Heart right ventricle (tissue), 16 donors: Measurements from ENCODE around the gene CLK3. TPM values are rescaled to one million over a fixed set of nuclear protein-coding genes. Genes with fewer than 3 reads are reported as not detected.

Experiments
- ATAC-seq, 8 donors: fragments of 200-7000 bp; cut with Tn5 transposase; one replicate each; pipeline ENCODE4 v1.9.1; 2020; ENCODE audit warnings: mild to moderate bottlenecking in 8 of 8, moderate library complexity in 8 of 8, moderate number of reproducible peaks in 1 of 8
- DNase-seq, 2 donors: peaks; one replicate each; pipeline ENCODE4 v3.0.0-alpha.2; 2020
- H3K27ac ChIP-seq, 10 donors: fragments of 200-600 bp; sonication (generic) in 2 of 10; one replicate each; pipeline versions ENCODE4 v1.5.0 to v1.8.0; 2020 to 2022; ENCODE audit warnings: mild to moderate bottlenecking in 3 of 10
- H3K27me3 ChIP-seq, 7 donors: fragments of 200-600 bp; one replicate each; pipeline ENCODE4 v1.8.0; 2021 to 2022; ENCODE audit warnings: mild to moderate bottlenecking in 2 of 7
- H3K36me3 ChIP-seq, 9 donors: fragments of 200-600 bp; sonication (generic) in 1 of 9; one replicate each; pipeline versions ENCODE4 v1.5.0 to v1.8.0; 2020 to 2022; ENCODE audit warnings: mild to moderate bottlenecking in 2 of 9
- H3K4me1 ChIP-seq, 9 donors: fragments of 200-600 bp; sonication (generic) in 1 of 9; one replicate each; pipeline versions ENCODE4 v1.5.0 to v1.8.0; 2020 to 2022; ENCODE audit warnings: mild to moderate bottlenecking in 4 of 9
- H3K4me3 ChIP-seq, 10 donors: fragments of 200-600 bp; sonication (generic) in 2 of 10; one replicate each; pipeline versions ENCODE4 v1.5.0 to v1.8.0; 2020 to 2022; ENCODE audit warnings: mild to moderate bottlenecking in 7 of 10, moderate library complexity in 2 of 10
- H3K9me3 ChIP-seq, 11 donors: fragments of 200-600 bp in 10 of 11; sonication (generic) in 2 of 11; one replicate each; pipeline versions ENCODE4 v1.5.0 to v1.8.0; 2013 to 2022; ENCODE audit warnings: mild to moderate bottlenecking in 2 of 11, control low read depth in 1 of 11, moderate library complexity in 1 of 11
- WGBS, 2 donors: extraction: QIAGEN DNeasy Blood & Tissue Kit; methylation state at CpG; one replicate each; pipeline ENCODE4 v1.1.7; 2013; ENCODE audit warnings: inconsistent platforms in 1 of 2; 5-methylcytosine and 5-hydroxymethylcytosine counted together
- intact Hi-C, 10 donors: fragments of 100-400 bp; cut with DNase I; formaldehyde crosslinking; loops; one replicate each; pipeline versions ENCODE4 v1.11.1 to v1.14.2; 2022
- polyA plus RNA-seq, 2 donors: library from polyadenylated mRNA; stranded (reverse); fragments of 200-250 nt; gene quantifications; one replicate each; pipeline ENCODE4 v1.2.3, GENCODE V29; 2013
- total RNA-seq, 10 donors: library from RNA; stranded (reverse); fragmentation: NEBNext Ultra II Directional in 3 of 10; extraction: Animal tissue kit (Norgen Biotek cat#: 25700) in 3 of 10; gene quantifications; one replicate each; pipeline versions ENCODE4 v1.2.1 to v1.2.4, GENCODE V29; 2021 to 2023
- TF ChIP-seq, protein P1 (sequence below), 9 donors: fragments of 200-600 bp; sonication (generic) in 2 of 9; IDR thresholded peaks; one replicate each; pipeline versions ENCODE4 v1.5.0 to v1.8.0; 2021 to 2022; ENCODE audit warnings: antibody characterized with exemption in 9 of 9, mild to moderate bottlenecking in 5 of 9, moderate library complexity in 1 of 9
- donor health status: Arrhythmogenic right ventricular cardiomyopathy.
- donor health status: ischemic (EF 13 %, LVEDD 7.1; RV severe dilation, severe dysfunction).
- donor health status: healthy with polysubstance abuse.
- donor health status: DM: no; HTN: yes; CAD: no.
- donor health status: DM: no; HTN: no; CAD: no.
- donor health status: ischemic (EF 25% LVEDD 6.9; RV normal size, moderate dysfunction).
- donor health status: ischemic (EF 25% LVEDD 5.7; RV mildly dilated, moderate dysfunction).
- donor health status: healthy.
- donor health status: DM: yes; HTN: yes; CAD: no.
- donor health status: Ischemic cardiomyopathy.
- donor health status: ischemic (EF 35%, LVEDD 5.7; RV mildly dilated, moderate dysfunction).
- donor health status: nonischemic (EF 11% LVEDD 7.7; RV severe dilation, severe dysfunction).
- donor health status: DM: yes; HTN: yes; CAD: no.
- donor health status: PGD.
- donor health status: ischemic (EF 29% LVEDD 5.4; RV normal size, mild dysfunction).
- donor health status: nonischemic (EF 23%, LVEDD 6.1; RV moderate dilation, normal function).

The CLK3 gene
- total and polyA plus RNA-seq, 12 donors: 27.7 to 73.6 (median 45.2) TPM

DNA sequence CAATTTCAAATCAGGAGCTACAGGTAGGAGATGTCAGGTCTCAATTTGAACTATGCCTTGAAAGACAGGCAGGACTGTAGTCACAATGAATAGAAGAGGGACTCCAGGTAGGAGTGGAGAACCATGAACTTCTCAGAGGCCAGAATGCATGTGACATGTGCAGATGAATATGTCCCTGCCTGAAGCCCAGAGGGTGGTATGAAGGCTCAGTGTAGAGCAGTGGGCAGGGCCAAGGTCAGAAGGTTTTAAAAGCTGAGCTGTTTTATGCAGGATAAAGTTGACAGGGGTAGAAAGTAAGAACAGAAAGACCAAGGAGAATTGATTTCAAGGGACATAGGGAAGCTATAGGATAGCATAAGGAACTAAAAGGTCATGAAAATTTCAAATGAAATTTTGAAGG is 30.8 kb downstream of the CLK3 start:
- DNase-seq (no peak), ATAC-seq (no peak)
- TF ChIP-seq, protein P1, sequence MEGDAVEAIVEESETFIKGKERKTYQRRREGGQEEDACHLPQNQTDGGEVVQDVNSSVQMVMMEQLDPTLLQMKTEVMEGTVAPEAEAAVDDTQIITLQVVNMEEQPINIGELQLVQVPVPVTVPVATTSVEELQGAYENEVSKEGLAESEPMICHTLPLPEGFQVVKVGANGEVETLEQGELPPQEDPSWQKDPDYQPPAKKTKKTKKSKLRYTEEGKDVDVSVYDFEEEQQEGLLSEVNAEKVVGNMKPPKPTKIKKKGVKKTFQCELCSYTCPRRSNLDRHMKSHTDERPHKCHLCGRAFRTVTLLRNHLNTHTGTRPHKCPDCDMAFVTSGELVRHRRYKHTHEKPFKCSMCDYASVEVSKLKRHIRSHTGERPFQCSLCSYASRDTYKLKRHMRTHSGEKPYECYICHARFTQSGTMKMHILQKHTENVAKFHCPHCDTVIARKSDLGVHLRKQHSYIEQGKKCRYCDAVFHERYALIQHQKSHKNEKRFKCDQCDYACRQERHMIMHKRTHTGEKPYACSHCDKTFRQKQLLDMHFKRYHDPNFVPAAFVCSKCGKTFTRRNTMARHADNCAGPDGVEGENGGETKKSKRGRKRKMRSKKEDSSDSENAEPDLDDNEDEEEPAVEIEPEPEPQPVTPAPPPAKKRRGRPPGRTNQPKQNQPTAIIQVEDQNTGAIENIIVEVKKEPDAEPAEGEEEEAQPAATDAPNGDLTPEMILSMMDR (IDR thresholded peaks at IDR 0.05): no peak
- Histone ChIP-seq H3K27ac (no peak overlapping the region), H3K4me3 (no peak overlapping the region), H3K4me1 (peaks cover 12 to 62% (median 38%) of the 10 kb centered on the region in 9 donors), H3K36me3 (peaks cover 0 to 30% (median 0%) of the 10 kb centered on the region in 9 donors), H3K9me3 (no peaks in the 10 kb centered on the region), H3K27me3 (no peaks in the 10 kb centered on the region)
- intact Hi-C loops: loop anchor here in 1 of 10 donors (10.0 kb wide), 1 partner anchor 48 kb away; the partner anchor contains the start of gene EDC3

- intact Hi-C loops: loop anchor here in 1 of 10 donors (10.0 kb wide), 1 partner anchor 47 kb away; the partner anchor contains the start of gene EDC3
- 65 to 71% methylated on average over 5 of the region's 5 CpGs for WGBS, 2 donors
- Histone ChIP-seq H3K4me3 (no peak overlapping the region), H3K9me3 (no peaks in the 10 kb centered on the region), H3K36me3 (peaks cover 0 to 26% (median 0%) of the 10 kb centered on the region in 9 donors), H3K27me3 (no peaks in the 10 kb centered on the region), H3K27ac (no peak overlapping the region), H3K4me1 (peaks cover 5 to 62% (median 34%) of the 10 kb centered on the region in 9 donors)
- ATAC-seq (no peak), DNase-seq (no peak)
- TF ChIP-seq, protein P1 (IDR thresholded peaks at IDR 0.05): no peak
Measured at GRCh38 chr15:74648051-74648842, 32.6 kb downstream of the CLK3 start.

- no peaks in the 10 kb centered on the region for H3K27me3 ChIP-seq
- 45 to 57% methylated on average over 3 of the region's 3 CpGs for WGBS, 2 donors
- H3K27ac ChIP-seq: peak overlapping the region in 5 of 10 donors; percentile 0 to 42 (median 28)
Measured at GRCh38 chr15:74651242-74651741, 35.7 kb downstream of the CLK3 start.

GRCh38 chr15:74653426-74654102 is 37.9 kb downstream of the CLK3 start:
- 51 to 58% methylated on average over 7 of the region's 7 CpGs for WGBS, 2 donors
- ATAC-seq: peak in 7 of 8 donors; percentile 68 to 85 (median 76)
- H3K27me3 ChIP-seq: no peaks in the 10 kb centered on the region
- peak in 1 of 2 donors; percentile 38 for DNase-seq
- intact Hi-C loops: no loop called here
- peak overlapping the region in 7 of 10 donors; percentile 31 to 64 (median 50) for H3K27ac ChIP-seq
- H3K4me3 ChIP-seq: no peak overlapping the region
- H3K9me3 ChIP-seq: no peaks in the 10 kb centered on the region
- peaks cover 0 to 17% (median 0%) of the 10 kb centered on the region in 9 donors for H3K36me3 ChIP-seq
- TF ChIP-seq, protein P1 (IDR thresholded peaks at IDR 0.05): no peak
- peaks cover 12 to 76% (median 57%) of the 10 kb centered on the region in 9 donors for H3K4me1 ChIP-seq

More at GRCh38 chr15:74651242-74651741, 35.7 kb downstream of the CLK3 start:
- TF ChIP-seq, protein P1 (IDR thresholded peaks at IDR 0.05): no peak
- DNase-seq: no peak
- intact Hi-C loops: no loop called here
- Histone ChIP-seq H3K4me1 (peaks cover 12 to 73% (median 52%) of the 10 kb centered on the region in 9 donors), H3K36me3 (peaks cover 0 to 23% (median 0%) of the 10 kb centered on the region in 9 donors), H3K4me3 (no peak overlapping the region), H3K9me3 (no peaks in the 10 kb centered on the region)
- peak in 7 of 8 donors; percentile 22 to 61 (median 31) for ATAC-seq
